Measurements from ENCODE around the gene MEGF11.
"Not testable (repeated sequence)": the region's sequence is repeated elsewhere in the genome, so short reads cannot be mapped to it uniquely, and the experiment has no call there.

The MEGF11 gene

DNA sequence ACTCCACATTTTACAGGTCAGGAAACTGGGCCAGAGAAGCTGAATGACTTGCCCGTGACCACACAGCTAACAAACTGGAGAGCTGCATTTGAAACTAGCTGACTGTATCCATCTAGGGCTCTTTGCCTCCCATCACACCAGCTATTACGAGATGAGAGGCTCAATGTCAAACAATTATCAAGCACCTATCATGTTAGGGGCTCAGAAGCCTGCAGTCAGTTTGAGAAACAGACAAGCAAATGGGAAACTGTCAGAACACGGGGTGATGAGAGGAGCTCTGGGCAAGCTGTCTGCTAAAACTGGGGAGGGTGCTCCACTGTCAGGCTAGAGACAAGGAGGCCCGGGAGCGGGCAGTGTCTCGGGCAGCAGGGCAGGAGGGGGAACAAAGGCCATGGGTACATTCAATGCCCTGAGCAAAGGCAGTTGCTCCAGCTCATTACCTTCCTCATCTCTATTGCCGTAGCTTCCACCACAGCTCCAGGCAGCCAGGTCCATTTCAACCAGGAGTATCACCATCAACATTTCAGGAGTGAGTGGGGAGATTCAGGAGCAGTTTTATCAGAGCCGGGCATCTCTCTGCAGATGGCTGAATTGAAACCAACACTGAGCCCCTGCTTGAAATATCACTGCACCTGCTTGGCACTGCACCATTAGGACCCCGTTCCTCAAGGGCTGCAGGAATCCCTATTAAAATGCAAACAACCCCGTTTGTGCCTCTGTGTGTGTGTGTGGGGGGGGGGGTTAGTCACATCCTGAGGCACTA, 261.6 kb downstream of the MEGF11 start:
- no peak for DNase-seq

GRCh38 chr15:65990298-65990981, 263.1 kb downstream of the MEGF11 start:
- DNase-seq: no peak

DNA sequence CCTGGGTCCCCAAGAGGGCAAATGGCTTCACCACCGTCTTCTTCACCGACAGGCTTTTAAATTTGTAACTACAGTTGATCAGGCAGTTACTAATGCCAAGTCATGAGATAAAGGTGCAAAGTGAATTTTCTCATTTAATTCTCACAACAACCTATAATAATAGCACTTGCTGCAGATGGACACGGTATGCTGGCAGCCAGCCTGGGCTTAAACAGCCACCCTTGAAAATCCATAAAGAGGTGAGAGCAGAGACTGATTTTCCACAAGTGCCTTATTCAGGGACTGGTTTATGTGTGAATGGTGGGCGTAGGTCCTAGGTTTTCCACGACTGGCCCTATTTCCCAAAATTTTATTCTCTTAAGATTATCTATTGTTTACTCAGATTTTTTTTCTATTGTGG, 266.4 kb downstream of the MEGF11 start:
- DNase-seq: no peak

- no peak for DNase-seq
Measured at GRCh38 chr15:65986416-65986815, 267.1 kb downstream of the MEGF11 start.

DNA sequence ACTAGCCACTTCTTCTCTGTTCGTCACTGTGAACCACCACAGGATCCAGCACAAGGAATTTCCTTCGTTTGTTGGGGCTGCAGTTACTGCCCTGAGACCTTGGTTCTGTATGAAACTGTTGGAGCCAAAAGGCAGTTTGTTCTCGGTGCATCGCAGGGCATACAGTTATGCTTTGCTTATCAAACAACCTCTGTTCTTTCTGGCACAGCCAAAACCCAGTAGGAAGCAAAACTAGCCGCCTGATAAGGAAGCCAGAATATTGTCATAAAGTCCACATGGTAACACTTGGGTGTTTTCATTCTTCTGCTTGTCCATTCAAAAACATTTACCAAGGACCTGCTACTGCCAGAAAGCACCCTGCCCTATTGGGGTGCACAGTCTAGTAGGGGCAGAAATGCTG, 268.2 kb downstream of the MEGF11 start:
- DNase-seq: no peak

DNA sequence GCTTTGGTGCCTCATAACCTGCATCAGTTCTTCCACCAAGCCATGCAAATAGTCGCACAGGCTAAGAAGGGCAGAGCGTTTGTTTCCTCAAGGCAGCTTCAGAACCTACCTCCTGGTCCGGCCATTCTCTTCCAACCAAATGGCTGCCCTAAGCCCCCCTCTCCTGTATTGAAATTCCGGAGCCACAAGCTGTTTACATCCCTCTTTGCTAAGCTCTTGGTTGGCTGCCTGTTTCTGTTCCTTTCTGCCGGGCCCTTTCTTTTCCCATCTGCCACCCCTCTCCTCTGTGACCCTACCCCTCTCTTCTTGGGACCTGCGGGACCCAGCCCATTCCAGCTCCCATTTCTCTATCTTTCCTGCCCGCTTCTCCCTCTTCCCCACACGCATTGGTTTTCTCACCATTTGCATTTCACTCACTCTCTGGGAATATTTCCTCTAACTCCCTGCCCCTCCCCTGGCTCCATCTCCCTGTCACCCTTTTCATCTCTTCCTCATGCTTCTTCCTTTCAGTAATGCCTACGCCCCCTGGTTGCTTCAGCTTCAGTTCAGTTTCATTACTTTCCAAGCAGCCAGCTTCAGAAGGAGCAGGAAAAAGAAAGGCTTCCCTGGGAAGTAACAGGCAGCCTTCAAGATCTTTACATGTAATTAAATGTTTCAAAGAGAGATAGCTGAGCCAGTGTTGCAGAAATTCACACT, 270.8 kb downstream of the MEGF11 start:
- DNase-seq: no peak

DNA sequence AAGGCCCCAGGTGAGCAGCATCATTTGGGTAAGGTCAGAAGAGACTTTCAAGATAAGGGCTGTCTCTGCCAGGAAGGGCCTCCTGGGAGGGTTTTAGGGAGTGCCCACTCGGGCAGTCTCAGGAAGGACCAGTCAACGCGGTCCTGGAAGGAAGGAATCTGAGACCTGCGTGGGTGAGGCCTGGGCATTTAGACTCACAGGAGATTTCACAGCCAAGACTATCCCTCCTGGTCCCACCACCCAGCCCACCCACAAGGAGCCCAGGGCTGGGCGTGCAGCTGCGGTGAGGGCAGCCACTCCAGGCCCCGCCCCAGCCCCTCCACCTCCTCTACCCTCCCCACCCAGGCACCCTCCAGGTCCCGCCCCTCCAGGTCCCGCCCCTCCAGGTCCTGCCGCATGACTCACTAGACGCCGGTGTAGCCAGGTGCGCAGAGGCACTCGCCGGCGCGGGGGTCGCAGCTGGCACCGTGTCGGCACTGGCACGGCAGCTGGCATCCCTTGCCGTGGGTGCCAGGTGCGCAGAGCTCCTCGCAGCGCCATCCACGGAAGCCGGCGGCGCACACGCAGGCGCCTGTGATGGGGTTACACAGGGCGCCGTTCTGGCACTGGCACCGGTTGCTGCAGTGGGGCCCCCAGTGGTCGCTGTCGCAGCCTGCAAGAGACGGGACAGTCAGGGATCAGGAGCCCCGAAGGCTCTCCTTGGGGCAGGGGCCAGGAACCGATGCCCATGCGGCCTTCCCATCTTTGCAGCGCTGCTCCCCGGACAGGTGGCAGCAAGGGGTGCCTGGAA, 271.5 kb downstream of the MEGF11 start:
- no peak for DNase-seq

DNA sequence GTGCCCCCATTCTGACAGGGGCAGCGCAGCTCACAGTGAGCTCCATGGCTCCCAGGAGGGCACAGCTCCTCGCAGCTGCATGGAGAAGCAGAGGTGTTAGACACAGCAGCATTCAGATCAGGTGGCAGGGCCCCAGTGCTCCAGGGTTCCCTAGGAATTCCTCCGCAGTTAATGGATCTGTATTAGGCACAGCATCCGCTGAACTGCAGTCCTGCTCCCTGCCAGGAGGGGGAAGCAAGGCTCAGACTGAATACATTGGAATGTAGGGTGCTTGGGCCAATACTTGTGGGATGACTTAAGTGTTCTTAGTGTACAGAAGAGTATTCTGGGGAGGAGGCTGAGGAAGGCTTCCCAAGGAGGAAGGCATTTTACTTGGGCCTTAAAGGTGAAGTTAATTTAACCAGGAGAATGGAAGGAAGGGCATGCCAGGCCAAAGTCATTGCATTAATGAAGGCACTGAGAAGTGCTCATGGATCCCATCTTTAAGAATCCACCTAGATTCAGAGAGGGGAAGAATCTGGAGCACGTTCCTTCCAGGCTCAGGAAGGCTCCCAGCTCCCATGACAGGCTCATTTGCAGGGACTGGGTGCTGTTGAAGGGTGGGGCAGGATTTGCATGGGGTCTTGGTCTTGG, 272.6 kb downstream of the MEGF11 start:
- no peak for DNase-seq

- no peak for DNase-seq
Measured at GRCh38 chr15:65979837-65980236, 273.7 kb downstream of the MEGF11 start.

GRCh38 chr15:65979316-65979715, 274.2 kb downstream of the MEGF11 start:
- DNase-seq: no peak

- DNase-seq: no peak
Measured at GRCh38 chr15:65978110-65978509, 275.4 kb downstream of the MEGF11 start.

DNA sequence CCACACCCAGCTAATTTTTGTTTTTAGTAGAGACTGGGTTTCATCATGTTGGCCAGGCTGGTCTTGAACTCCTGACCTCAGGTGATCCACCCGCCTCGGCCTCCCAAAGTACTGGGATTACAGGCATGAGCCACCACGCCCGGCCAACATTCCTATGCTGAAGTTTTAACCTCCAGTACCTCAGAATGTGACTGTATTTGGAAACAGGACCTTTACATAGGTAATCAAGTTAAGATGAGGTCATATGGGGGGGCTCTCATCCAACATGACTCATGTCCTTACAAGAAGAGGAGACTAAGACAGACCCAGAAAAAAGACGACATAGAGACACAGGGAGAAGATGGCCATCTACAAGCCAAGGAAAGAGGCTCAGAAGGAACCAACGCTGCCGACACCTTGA, 277.4 kb downstream of the MEGF11 start:
- not testable (repeated sequence) for DNase-seq

DNA sequence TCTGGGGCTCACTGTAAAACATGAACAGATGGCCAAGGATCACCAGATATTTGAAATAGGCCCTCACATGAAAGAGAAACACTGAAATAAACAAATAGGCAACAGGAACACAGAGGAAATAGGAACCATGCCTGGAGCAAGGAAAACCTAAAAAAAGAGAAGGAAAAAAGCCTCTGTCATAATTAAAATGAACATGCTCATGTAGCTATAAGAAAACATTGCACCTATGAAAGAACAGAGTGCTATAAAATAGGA, 281.9 kb downstream of the MEGF11 start:
- no peak for DNase-seq

DNA sequence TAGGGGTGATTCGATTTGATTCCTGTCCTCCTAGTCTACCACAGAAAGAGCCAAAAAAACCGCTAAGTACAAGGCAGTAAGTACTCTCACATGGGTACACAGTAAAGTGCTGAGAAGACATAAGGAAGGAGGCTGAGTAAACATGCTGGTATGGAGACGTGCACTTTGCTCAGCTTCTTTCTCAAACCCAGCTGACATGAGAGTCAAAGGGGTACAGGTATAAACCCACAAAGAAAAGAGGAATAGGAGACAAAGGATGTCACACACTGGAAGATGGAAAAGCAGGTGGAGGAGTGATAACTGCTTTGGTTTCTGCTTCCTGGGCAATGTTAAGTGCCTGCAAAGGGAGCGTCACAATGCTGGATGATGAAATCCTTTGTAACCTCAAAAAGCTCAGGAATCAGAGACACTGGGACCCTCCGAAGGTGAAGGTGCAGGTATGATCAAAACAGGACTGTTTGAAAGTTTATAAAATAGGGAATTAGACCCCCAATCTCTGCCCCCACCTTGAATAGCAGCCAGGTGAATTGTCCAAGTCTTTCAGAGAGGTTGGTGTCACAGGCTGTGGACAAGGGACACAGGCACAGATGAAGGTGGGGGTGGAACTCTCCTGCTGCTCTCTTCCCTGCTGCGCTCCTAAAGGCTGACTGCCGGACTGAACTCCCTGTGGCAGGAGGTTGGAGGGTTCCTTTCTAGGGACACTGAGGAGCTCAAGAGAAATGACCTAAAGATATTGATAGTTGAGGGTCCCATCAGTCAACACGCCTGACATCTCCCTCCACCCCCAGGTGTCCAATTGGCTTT, 282.4 kb downstream of the MEGF11 start:
- no peak for DNase-seq

DNA sequence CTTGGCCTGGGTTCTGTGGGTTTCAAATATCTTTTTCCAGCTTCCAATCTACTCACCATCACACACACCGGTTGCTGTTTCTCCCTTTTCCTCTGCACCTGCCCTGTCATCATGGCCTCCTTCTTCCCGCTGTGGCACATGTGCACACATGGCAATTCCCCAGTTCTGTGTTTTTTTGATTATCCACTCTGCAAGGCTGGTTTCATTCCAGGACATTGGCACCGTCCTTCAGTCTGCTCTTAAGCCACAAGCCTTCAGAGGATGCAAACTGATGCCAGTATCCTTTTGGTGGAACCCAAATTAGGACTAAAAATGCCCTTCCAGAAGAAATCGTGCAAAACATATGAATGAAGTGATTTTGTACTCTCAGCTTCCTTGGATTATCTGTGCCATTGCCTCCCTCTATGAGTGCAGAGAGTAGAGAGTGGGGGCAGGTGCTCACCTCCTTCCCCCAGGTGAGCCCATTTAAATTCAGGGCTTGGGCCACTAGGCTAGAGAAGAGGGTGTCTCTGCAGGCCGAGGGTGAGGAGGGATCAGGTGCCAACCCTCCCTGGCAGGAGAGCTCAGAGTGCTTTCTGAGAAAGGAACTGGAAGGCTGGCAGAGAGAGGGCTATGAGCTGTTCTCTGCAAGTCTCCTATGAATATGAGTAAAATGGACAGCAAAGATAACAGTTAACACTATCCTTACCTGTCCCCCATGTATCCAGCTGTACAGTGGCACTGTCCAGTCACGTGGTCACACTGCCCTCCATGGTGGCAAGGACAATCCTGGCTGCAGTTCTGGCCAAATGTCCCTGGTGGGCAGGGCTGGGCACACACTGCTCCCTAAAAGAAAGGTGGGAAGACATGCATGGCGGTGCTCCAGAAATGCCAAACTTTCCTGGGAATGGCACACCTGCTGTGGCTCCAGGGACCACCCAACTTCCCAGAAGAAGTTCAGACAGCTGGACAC, 283.4 kb downstream of the MEGF11 start:
- no peak for DNase-seq

- DNase-seq: no peak
Measured at GRCh38 chr15:65968511-65968910, 285.0 kb downstream of the MEGF11 start.

DNA sequence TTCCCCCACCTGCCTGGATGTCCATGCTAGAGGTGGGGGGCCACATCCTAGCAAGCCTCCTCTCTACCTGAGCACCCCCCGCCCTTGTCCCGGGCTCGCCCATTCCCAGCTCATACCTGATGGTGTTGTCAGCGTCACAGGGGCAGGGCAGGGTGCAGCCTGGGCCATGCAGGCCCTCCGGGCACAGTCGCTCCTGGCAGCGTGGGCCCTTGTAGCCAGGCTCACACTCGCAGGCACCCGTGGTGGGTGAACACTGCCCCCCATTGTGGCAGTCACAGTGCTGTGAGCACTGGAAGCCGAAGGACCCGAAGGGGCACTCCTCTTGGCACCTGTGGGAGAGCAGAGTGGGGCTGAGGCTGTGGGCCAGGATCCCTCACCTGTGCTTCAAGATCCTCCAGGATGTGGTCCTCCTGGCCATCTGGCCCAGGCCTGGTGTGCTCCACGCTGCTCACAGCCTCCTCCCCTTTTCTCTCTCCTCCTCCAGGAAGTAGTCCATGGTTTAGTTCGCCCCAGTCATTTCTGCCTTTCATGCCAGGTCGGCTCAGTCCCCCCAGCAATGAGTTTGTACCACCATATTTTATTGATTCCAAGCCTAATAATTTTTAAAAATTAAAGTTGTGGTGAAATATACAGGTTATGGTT, 288.6 kb downstream of the MEGF11 start:
- DNase-seq: no peak

DNA sequence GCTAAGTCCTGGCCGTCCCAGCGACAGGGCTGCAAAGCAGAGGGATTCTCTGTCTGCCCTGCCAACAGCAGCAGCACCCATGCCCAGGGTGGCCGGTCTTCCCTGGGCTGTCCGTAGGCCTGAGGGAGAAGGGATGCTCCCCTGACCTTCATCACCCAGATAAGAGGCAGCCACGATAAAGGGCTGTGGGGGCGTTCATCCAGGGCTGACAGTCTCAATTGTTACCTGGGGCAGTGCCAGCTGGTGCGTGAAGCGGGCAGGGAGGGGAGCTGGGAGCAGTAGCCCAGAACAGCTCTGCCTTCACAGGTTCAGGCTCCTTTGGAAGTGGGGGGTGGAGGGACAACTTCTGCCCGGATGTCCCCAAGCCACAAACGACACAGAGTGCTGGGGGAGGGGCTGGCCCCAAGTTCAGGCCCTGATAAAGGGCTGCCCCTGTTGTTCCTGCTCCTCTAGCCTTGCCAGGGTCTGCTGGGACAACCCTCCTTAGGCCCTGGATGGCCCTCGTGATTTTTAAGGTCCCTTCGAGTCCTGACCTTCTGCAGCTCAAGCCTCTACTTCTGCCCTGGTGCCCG, 289.6 kb downstream of the MEGF11 start:
- DNase-seq: no peak

DNA sequence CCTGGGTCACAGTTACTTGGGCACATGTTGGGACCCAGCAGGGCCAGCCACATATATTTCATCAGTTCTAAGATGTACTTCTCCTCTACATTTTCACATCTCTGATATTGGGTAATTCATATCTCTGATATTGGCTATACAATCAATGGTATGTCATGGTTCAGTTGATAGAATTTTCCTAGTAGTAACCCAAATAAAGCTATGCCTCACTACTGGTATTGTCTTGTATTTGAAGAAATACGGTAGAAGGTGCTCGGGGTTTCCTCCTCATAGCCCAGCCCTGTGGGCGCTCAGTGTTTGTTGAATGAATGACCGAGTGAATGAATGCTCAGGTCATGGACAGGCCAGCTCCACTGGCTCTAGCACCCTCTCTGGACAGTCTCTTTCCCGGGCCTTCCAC, 290.2 kb downstream of the MEGF11 start:
- no peak for DNase-seq

DNA sequence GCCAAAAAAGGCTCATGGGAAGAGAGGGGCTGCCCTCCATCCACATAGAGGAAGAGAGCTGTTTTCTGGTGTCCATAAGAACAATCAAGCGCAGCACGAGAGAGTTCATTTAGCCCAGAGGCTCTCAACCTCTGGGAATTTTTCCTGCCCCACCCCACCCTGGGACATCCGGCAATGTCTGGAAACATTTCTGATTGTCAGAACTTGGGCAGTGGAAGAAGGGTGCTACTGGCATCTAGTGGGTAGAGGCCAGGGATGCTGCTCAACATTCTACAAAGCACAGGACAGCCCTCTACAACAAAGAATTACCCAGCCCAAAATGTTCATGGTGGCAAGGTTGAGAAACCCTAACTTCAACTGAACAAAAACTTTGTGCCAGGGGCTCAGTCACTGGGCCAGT, 291.4 kb downstream of the MEGF11 start:
- DNase-seq: no peak

Data from NCI-H524 treated with DMSO at 0.1 percent for 48 hours (cell line).